ENCODE results near the gene TRIM52.

DNA sequence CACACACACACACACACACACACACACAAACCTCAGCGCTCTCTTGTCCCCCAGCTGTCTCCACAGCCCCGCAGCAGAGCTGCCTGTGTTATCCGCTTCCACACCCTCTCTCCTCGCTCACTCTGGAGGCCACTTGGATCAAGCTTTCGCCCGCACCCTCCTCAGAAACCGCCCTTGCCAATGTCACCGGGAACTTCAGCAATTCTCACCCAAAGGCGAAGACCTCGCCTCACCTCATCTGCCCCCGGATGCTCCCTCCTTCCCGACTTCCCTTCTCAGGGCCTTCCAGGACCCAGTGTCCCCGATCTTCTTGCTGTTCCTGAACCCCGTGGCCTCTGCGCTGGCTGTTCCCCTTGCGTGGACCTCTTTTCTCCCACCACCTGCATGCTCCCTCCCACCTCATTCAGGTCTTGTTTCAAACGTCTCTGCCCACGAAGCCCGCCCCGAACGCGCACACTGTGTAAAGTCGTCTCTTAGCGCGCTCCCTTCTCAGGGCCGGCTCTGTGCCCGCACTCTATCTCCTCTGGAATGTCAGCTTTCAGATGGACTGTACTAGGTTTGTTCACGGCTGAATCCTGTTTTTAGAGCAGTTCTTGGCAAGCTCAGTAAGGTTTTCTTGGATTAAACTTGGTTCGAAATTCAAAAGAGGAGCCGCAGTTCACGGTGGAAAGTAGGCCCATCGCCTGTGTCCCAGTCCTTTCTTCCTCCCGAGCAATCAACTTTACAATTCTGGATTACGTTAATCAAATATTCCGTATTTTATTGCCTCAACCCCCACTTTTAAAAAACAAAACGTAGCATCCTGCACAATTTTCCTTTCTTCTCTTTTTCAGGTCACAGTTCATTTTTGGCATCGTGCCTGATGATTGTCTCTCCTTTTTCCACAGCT lies 54.9 kb downstream of the TRIM52 start:
- TF ChIP-seq, protein P1, sequence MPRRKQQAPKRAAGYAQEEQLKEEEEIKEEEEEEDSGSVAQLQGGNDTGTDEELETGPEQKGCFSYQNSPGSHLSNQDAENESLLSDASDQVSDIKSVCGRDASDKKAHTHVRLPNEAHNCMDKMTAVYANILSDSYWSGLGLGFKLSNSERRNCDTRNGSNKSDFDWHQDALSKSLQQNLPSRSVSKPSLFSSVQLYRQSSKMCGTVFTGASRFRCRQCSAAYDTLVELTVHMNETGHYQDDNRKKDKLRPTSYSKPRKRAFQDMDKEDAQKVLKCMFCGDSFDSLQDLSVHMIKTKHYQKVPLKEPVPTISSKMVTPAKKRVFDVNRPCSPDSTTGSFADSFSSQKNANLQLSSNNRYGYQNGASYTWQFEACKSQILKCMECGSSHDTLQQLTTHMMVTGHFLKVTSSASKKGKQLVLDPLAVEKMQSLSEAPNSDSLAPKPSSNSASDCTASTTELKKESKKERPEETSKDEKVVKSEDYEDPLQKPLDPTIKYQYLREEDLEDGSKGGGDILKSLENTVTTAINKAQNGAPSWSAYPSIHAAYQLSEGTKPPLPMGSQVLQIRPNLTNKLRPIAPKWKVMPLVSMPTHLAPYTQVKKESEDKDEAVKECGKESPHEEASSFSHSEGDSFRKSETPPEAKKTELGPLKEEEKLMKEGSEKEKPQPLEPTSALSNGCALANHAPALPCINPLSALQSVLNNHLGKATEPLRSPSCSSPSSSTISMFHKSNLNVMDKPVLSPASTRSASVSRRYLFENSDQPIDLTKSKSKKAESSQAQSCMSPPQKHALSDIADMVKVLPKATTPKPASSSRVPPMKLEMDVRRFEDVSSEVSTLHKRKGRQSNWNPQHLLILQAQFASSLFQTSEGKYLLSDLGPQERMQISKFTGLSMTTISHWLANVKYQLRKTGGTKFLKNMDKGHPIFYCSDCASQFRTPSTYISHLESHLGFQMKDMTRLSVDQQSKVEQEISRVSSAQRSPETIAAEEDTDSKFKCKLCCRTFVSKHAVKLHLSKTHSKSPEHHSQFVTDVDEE (CRISPR knock-in tag; IDR thresholded peaks at IDR 0.05) = no peak
- no peak for TF ChIP-seq RARB (CRISPR knock-in tag; IDR thresholded peaks at IDR 0.05)
